Esophagus squamous epithelium (tissue), 5 donors: ENCODE measurements around the gene TNF. TPM values are rescaled to one million over a fixed set of nuclear protein-coding genes. Genes with fewer than 3 reads are reported as not detected.

Experiments
- DNase-seq: peaks from one replicate; lab custom pipeline; 2025; lab: John Stamatoyannopoulos, UW
- H3K27ac ChIP-seq, 4 donors: fragments of 200-600 bp; sonication (generic); one replicate each; pipeline ENCODE4 v1.5.1; 2016 to 2019; ENCODE audit warnings: mild to moderate bottlenecking in 1 of 4
- H3K27me3 ChIP-seq, 4 donors: fragments of 200-600 bp; sonication (generic); 1 replicate in 3 of 4; 2 replicates in 1 of 4; pipeline versions ENCODE4 v1.5.1 to v1.6.0; 2017 to 2021; ENCODE audit warnings: antibody characterized with exemption in 1 of 4
- H3K36me3 ChIP-seq, 3 donors: fragments of 200-600 bp; sonication (generic); one replicate each; pipeline ENCODE4 v1.5.1; 2016 to 2019
- H3K4me1 ChIP-seq, 3 donors: fragments of 200-600 bp; sonication (generic); one replicate each; pipeline ENCODE4 v1.5.1; 2017 to 2019
- H3K4me3 ChIP-seq, 4 donors: fragments of 200-600 bp; sonication (generic); 1 replicate in 3 of 4; 2 replicates in 1 of 4; pipeline ENCODE4 v1.5.1; 2016 to 2019; ENCODE audit warnings: mild to moderate bottlenecking in 2 of 4, moderate library complexity in 1 of 4
- H3K9me3 ChIP-seq, 3 donors: fragments of 200-600 bp; sonication (generic); one replicate each; pipeline ENCODE4 v1.5.1; 2016 to 2019
- CTCF ChIP-seq, 6 experiments: fragments of 450-650 bp in 4 of 6; fragments of 200-600 bp in 2 of 6; sonication (generic) in 2 of 6; IDR thresholded peaks; one replicate each; pipeline ENCODE4 v1.5.1; 2016 to 2019; ENCODE audit warnings: antibody characterized with exemption in 6 of 6, mild to moderate bottlenecking in 4 of 6, moderate library complexity in 4 of 6
- POLR2A ChIP-seq, 4 donors: fragments of 450-650 bp; IDR thresholded peaks; one replicate each; pipeline ENCODE4 v1.6.1; 2017; ENCODE audit warnings: antibody characterized with exemption in 4 of 4, mild to moderate bottlenecking in 4 of 4, moderate library complexity in 3 of 4
- WGBS, 2 donors: methylation state at CpG; one replicate each; pipeline ENCODE4 v1.1.5; 2018; 5-methylcytosine and 5-hydroxymethylcytosine counted together
- intact Hi-C: fragments of 100-400 bp; cut with DNase I; formaldehyde crosslinking; loops from one replicate; pipeline ENCODE4 v1.15.0; 2022
- total RNA-seq, 4 donors: library from RNA; depleted of rRNA; stranded (reverse); fragments of >200 nt; gene quantifications; one replicate each; pipeline ENCODE4 v1.1.0, GENCODE V29; 2016
- donor health status: DM: yes; HTN: yes; CAD: no.

Gene TNF
- total RNA-seq, 4 donors from 2014 or later = 0.27 to 0.95 (median 0.61) TPM; not detected in 1

GRCh38 chr6:31615748-31616147, 40.4 kb downstream of the TNF start:
- TF ChIP-seq CTCF (IDR thresholded peaks at IDR 0.05) = no peak
- no peak for TF ChIP-seq POLR2A (IDR thresholded peaks at IDR 0.05)
- Histone ChIP-seq H3K36me3 (no peaks in the 10 kb centered on the region), H3K27ac (peak overlapping the region in 2 of 4 donors; percentile 13 to 68), H3K27me3 (no peaks in the 10 kb centered on the region), H3K9me3 (no peaks in the 10 kb centered on the region), H3K4me1 (peaks cover 0 to 5% (median 3%) of the 10 kb centered on the region in 3 donors), H3K4me3 (peak overlapping the region in 2 of 4 donors; percentile 17 to 45)
- DNase-seq = no peak
- 63 to 68% methylated on average over 6 to 7 of the region's 7 CpGs for WGBS, 2 donors
- intact Hi-C loops = no loop called here

GRCh38 chr6:31617010-31617409, 41.6 kb downstream of the TNF start:
- whole genome bisulfite sequencing, 2 donors = 65 to 72% methylated on average over 2 of the region's 2 CpGs
- no peaks in the 10 kb centered on the region for H3K36me3 ChIP-seq
- DNase-seq = no peak
- H3K27ac ChIP-seq = no peak overlapping the region
- no peak overlapping the region for H3K4me3 ChIP-seq
- H3K4me1 ChIP-seq = peaks cover 4 to 16% (median 6%) of the 10 kb centered on the region in 3 donors
- no peaks in the 10 kb centered on the region for H3K9me3 ChIP-seq
- H3K27me3 ChIP-seq = no peaks in the 10 kb centered on the region
- intact Hi-C loops = no loop called here
- TF ChIP-seq CTCF (IDR thresholded peaks at IDR 0.05) = no peak
- TF ChIP-seq POLR2A (IDR thresholded peaks at IDR 0.05) = no peak

DNA sequence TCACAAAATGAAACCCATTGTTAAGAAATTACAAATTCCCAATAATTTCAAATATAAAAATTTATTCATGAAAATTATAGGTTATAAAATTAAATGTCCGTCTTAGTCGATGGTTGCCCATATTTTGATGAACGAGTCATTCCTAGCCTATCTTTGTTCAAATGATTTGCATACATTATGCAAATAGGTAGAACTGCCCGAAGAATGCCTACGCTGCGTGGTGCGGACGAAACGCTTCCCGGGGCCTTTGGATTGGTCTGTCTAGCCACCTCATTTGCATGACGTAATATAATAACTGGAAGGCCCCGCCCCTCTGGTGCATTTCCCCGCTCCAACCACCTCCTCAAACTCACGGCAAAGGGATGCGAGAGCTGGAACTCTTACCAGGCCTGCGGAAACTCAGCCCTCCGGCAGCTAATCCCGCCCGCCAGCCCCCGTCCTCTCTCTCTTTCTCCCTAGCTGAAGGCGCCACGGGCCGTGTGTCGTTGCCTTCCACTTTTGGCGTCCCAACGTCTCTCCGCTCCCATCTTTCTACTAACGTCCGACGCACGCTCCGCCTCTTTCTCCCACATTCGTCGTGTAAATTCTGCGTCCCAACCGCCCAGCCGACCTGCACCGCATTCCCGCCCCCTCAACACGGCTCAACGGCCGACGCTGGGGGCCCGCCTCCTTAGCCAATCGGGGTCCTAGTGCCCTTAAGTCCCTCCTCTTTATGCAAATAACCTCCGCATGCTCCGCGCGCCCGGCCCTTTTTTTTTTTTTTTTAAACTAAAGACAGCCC, 44.6 kb downstream of the TNF start:
- peak in 3 of 4 donors; percentile 85 to 91 (median 88) for TF ChIP-seq POLR2A (IDR thresholded peaks at IDR 0.05)
- TF ChIP-seq CTCF (IDR thresholded peaks at IDR 0.05) = peak in 3 of 6 experiments; percentile 13 to 26 (median 25)
- no peaks in the 10 kb centered on the region for H3K27me3 ChIP-seq
- WGBS, 2 donors = 0% methylated on average over 48 to 50 of the region's 50 CpGs
- H3K4me1 ChIP-seq = peaks cover 11 to 35% (median 14%) of the 10 kb centered on the region in 3 donors
- peak overlapping the region; percentile 80 to 98 (median 86) for H3K4me3 ChIP-seq
- H3K36me3 ChIP-seq = peaks cover 13 to 18% (median 16%) of the 10 kb centered on the region in 3 donors
- no peaks in the 10 kb centered on the region for H3K9me3 ChIP-seq
- DNase-seq = peak; percentile 94
- peak overlapping the region; percentile 97 to 99 (median 98) for H3K27ac ChIP-seq
- intact Hi-C loops = no loop called here

DNA sequence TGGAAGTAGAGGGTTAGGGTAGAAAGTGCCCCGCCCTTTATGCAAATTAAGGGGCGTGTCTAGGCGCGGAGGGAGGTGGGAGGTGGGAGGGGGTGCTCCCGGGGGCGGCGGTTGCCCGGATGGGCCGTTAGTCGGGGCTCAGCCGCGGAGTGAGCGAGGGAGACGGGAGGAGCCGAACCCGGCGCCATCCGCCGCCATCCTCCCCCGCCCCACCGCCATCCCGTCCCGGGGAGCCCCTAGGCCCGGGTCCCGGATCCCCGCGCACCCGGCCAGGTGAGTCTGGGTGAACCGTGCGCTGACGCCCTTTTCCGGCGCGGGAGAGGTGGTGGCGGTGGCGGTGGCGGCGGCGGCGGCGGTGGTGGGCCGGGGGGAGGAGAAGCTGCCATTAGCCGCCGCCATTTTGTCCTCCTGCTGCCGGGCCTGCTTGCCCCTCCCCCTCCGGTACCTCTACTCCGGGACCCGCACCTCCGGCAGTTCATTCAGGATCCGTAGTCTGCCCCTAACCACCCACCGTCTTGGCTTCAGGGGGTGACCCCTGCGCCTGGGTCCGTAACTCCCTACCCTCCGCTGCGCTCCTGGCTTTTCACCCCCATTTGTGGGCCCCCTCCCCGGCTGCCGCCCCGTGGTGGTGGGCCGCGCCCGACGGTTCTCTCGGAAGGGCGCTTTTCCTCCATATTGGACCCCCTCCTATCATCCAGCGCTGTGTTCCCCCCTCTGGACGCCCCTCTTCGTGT, 45.4 kb downstream of the TNF start, which contains the start of gene PRRC2A:
Gene PRRC2A, plus strand, starts transcription at position 130 of the 734 bp plus-strand sequence. CDS start 2,075 bp downstream, outside the sequence.
- Histone ChIP-seq H3K4me1 (peaks cover 11 to 35% (median 14%) of the 10 kb centered on the region in 3 donors), H3K9me3 (no peaks in the 10 kb centered on the region), H3K36me3 (peaks cover 20 to 26% (median 24%) of the 10 kb centered on the region in 3 donors), H3K4me3 (peak within 1 kb of the TSS; percentile 80 to 98 (median 86)), H3K27ac (peak within 1 kb of the TSS; percentile 97 to 99 (median 98)), H3K27me3 (no peaks in the 10 kb centered on the region)
- WGBS, 2 donors = 1 to 6% methylated on average over 15 to 25 of the region's 67 CpGs
- intact Hi-C loops = no loop called here
- TF ChIP-seq CTCF (IDR thresholded peaks at IDR 0.05) = no peak
- TF ChIP-seq POLR2A (IDR thresholded peaks at IDR 0.05) = peak in 3 of 4 donors; percentile 52 to 77 (median 75)
- DNase-seq = no peak
